HG03060 (cell line): ENCODE results near the gene GANAB.
"Not testable (repeated sequence)": the region's sequence is repeated elsewhere in the genome, so short reads cannot be mapped to it uniquely, and the experiment has no call there.

ENCODE experiments used
- ATAC-seq: cut with Tn5 transposase; IDR thresholded peaks from one replicate; pipeline ENCODE4 v1.9.1; 2021; ENCODE audit warnings: low read depth, moderate number of reproducible peaks; ENCODE audit not compliant: unreplicated experiment

The GANAB gene

DNA sequence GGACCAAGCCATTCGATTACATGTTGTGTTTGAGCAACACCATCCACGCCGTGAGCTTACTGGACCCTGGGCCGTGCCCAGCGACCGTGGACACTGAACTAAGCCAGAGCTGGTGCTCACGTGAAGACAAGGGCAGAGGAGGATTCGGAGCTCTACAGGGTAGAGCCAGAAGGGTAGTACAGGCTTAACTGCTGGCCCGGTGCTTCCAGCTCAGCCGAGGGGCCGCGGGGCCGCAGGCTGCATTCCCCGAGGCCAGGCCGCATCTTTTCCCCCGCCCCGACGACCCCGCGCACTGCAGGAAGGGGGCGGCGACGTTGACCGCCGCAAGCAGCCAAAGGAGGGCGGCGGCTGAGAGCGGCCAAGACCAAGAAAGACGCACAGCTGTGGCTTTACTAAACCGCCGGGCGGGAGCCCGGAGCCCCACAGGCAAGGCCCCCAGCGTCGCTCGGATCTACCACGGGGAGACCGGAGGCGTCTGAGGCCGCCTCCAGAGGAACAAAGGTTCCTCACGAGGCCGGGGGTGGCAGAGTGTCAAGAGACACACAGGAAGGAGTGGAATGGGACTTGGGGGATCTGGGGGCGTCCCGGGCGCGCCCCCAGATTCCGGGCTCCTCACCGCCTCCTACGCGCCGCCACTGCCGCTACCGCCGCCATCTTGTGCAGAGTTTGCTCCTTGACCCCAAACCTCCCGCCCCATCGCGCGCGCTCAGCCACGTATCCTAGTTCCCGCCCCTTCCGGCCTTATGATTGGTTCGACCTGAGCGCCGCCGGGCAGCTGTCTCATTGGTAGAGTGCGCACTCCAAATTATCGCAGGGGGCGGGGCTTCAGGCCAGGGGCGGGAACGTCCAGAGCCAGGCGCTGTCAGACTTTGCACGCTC, at the start of gene GANAB:
Gene GANAB, minus strand, starts transcription at position 668 of the 879 bp plus-strand sequence. Its CDS starts 14 bp downstream, at position 654.
- ATAC-seq, result peak; percentile 69

- no peak for ATAC-seq
Measured at GRCh38 chr11:62694455-62695167, 48.2 kb upstream of the GANAB start.

GRCh38 chr11:62693624-62694023, 47.2 kb upstream of the GANAB start:
- ATAC-seq, result not testable (repeated sequence)

DNA sequence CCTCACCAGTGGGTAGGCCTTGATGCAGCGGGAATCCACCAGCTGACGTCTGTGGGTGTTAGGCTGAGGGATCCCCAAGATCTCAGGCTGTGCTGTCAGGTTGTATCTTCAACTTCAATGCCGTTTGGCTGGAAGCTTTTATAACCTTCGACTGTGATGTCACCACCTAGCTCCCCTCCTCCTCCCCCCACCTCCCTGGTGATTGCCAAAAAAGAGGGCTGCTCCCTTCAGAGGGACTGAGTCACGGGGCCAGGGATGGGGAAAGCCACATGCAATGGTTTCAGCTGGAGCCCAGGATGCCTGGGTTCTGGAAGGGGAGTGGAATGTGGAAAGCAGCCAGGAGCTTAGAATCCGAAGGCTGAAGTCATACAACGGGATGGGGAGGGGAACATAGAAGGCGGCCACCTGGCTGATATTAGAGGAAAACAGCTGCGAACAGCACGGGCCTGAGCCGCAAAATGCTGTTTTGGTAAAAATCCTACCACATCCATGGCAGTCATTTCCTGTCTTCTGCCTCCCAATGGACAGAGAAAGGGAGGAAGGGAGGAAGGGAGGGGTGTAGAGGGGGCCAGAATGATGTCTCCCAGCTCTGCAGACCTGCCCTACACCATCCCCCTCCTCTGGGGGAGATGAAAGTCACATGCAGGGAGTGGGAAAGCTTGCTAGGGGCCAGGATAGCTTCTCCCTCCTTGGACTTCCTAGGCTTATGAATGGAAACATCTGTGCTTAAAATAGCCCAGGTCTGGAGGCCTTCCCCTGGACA, 43.2 kb upstream of the GANAB start, which contains the start of gene LRRN4CL:
Gene LRRN4CL, minus strand, starts transcription at position 110 of the 763 bp plus-strand sequence. CDS start 1,022 bp downstream, outside the sequence.
- no peak for ATAC-seq

- no peak for ATAC-seq
Measured at GRCh38 chr11:62688491-62688890, 42.1 kb upstream of the GANAB start.

GRCh38 chr11:62687508-62688396, 41.3 kb upstream of the GANAB start:
- no peak for ATAC-seq

DNA sequence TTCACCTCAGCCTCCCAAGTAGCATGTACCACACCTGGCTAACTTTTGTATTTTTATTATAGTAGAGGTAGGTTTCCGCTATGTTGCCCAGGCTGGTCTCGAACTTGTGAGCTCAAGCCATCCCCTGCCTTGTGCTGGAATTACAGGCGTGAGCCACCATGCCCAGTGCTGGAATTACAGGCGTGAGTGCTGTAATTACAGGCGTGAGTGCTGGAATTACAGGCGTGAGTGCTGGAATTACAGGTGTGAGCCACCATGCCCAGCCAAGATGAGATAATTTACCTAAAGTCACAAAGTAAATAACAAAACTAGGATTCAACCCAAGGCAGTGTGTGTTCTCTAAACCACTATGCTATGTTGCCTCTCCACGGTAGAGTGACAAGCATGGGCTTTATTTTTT, 36.1 kb upstream of the GANAB start:
- ATAC-seq, result no peak

GRCh38 chr11:62680825-62681240, 34.4 kb upstream of the GANAB start:
- ATAC-seq, result no peak

- ATAC-seq, result no peak
Measured at GRCh38 chr11:62678770-62679696, 32.6 kb upstream of the GANAB start, which contains the start of gene UBXN1. Gene UBXN1, minus strand, starts transcription at chr11:62679073. Its CDS starts 150 bp downstream, at chr11:62678923.

DNA sequence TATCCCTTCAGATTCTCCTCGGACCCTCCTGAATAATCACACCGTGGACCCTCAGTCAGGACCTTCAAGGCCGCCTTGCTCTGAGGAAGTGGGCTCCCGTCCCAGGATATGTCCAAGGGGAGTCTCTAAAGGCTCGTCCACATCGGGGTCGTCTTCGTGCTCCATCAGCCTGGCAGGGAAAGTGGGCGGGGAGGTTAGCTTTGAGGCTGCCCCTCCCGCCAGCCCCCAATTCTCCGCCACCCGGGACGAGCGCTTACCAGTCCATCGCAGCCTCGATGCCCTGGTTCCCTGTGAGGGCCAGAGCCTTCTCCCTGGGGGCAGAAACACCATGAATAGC, 32.0 kb upstream of the GANAB start:
- ATAC-seq, result no peak

DNA sequence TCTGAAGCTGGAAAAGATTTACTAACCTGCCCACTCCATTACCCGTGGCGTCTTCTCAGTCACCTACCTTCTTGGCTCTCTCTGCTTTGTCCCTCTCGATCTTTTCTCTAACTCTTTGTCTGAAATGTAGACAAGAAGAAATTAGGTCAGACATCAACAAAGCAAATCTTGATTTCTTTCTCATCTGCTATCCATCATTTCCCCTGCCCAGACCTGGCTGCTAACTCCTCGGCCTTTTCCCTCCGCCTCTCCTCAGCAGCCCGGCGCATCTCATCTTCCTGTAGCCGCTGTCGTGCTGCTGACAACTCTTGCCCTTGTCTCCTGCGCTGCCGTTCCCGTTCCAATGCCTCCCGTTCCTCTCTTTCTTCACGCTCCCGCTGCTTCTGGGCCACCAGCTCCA, 31.3 kb upstream of the GANAB start:
- ATAC-seq, result no peak

- ATAC-seq, result no peak
Measured at GRCh38 chr11:62677156-62677555, 30.7 kb upstream of the GANAB start.

- no peak for ATAC-seq
Measured at GRCh38 chr11:62676698-62677097, 30.3 kb upstream of the GANAB start.

DNA sequence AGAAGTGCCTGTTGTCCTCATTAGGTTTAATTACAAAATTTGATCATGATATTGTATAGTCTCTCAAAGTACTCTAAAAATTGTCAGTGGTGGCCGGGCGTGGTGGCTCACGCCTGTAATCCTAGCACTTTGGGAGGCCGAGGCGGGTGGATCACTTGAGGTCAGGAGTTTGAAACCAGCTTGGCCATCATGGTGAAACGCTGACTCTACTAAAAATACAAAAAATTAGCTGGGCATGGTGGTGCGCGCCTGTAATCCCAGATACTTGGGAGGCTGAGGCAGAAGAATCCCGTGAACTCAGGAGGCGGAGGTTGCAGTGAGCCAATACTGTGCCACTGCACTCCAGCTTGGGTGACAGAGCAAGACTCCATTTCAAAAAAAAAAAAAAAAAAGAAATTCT, 29.0 kb upstream of the GANAB start:
- ATAC-seq, result not testable (repeated sequence)

- ATAC-seq, result no peak
Measured at GRCh38 chr11:62673196-62673525, 26.7 kb upstream of the GANAB start.

DNA sequence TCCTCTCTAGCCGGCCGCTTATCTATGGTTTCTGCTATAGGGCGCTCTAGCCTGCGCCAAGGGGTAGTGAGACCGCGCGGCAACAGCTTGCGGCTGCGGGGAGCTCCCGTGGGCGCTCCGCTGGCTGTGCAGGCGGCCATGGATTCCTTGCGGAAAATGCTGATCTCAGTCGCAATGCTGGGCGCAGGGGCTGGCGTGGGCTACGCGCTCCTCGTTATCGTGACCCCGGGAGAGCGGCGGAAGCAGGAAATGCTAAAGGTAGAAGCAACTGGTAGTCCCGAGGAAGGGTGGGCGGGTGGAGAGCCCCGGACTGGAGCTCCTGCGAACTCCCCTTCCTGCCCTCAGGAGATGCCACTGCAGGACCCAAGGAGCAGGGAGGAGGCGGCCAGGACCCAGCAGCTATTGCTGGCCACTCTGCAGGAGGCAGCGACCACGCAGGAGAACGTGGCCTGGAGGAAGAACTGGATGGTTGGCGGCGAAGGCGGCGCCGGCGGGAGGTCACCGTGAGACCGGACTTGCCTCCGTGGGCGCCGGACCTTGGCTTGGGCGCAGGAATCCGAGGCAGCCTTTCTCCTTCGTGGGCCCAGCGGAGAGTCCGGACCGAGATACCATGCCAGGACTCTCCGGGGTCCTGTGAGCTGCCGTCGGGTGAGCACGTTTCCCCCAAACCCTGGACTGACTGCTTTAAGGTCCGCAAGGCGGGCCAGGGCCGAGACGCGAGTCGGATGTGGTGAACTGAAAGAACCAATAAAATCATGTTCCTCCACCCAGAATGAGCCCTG, 25.4 kb upstream of the GANAB start, which contains the start of the genes LBHD1 and UQCC3:
Gene LBHD1, minus strand, starts transcription at position 660 of the 782 bp plus-strand sequence. CDS start 2,236 bp downstream, outside the sequence.
Gene UQCC3, plus strand, starts transcription at position 66 of the 782 bp plus-strand sequence. Its CDS starts 73 bp downstream, at position 139.
- ATAC-seq, result no peak

- no peak for ATAC-seq
Measured at GRCh38 chr11:62671236-62671607, 24.8 kb upstream of the GANAB start.
